Uterus (tissue), 2 donors: ENCODE data around the gene TLCD3B.

ENCODE experiments used
- CTCF ChIP-seq, 4 experiments: fragments of 200-600 bp in 2 of 4; fragments of 450-650 bp in 2 of 4; sonication (generic) in 2 of 4; IDR thresholded peaks; one replicate each; pipeline ENCODE4 v1.5.1; 2016 to 2019; ENCODE audit warnings: antibody characterized with exemption in 4 of 4, mild to moderate bottlenecking in 2 of 4, moderate library complexity in 1 of 4
- POLR2A ChIP-seq, 2 donors: fragments of 450-650 bp; IDR thresholded peaks; one replicate each; pipeline ENCODE4 v1.6.1; 2016; ENCODE audit warnings: antibody characterized with exemption in 2 of 2, mild to moderate bottlenecking in 1 of 2, moderate library complexity in 1 of 2

GRCh38 chr16:30046178-30046577, 15.1 kb upstream of the TLCD3B start:
- no peak for TF ChIP-seq CTCF (IDR thresholded peaks at IDR 0.05)
- no peak for TF ChIP-seq POLR2A (IDR thresholded peaks at IDR 0.05)
